Prostate gland (tissue), 2 donors: ENCODE measurements around the gene NYNRIN. TPM values are rescaled to one million over a fixed set of nuclear protein-coding genes. Genes with fewer than 3 reads are reported as not detected.

Experiments
- DNase-seq: peaks from one replicate; pipeline ENCODE4 v3.0.0-alpha.2; 2019; ENCODE audit warnings: low spot score
- H3K27ac ChIP-seq, 2 donors: fragments of 200-600 bp; sonication (generic); 2 replicates each; pipeline ENCODE4 v1.5.1; 2017 to 2019
- H3K27me3 ChIP-seq: fragments of 200-600 bp; sonication (generic); replicated peaks from 2 replicates; pipeline ENCODE4 v1.5.1; 2019; ENCODE audit not compliant: insufficient read depth
- H3K36me3 ChIP-seq, 2 donors: fragments of 200-600 bp; sonication (generic); 1 replicate in 1 of 2; 2 replicates in 1 of 2; pipeline versions ENCODE4 v1.5.1 to v1.8.1; 2017 to 2019
- H3K4me1 ChIP-seq: fragments of 200-600 bp; sonication (generic); replicated peaks from 2 replicates; pipeline ENCODE4 v1.5.1; 2019
- H3K4me3 ChIP-seq, 2 donors: fragments of 200-600 bp; sonication (generic); 2 replicates each; pipeline ENCODE4 v1.5.1; 2017 to 2019
- H3K9me3 ChIP-seq: fragments of 200-600 bp; sonication (generic); 2 replicates; pipeline ENCODE4 v1.5.1; 2017
- CTCF ChIP-seq, 4 experiments: fragments of 200-600 bp in 2 of 4; fragments of 450-650 bp in 2 of 4; sonication (generic) in 2 of 4; IDR thresholded peaks; 1 replicate in 3 of 4; 2 replicates in 1 of 4; pipeline ENCODE4 v1.5.1; 2016 to 2019; ENCODE audit warnings: antibody characterized with exemption in 4 of 4, mild to moderate bottlenecking in 2 of 4, moderate library complexity in 2 of 4
- POLR2A ChIP-seq: fragments of 450-650 bp; IDR thresholded peaks from one replicate; pipeline ENCODE4 v1.6.1; 2016; ENCODE audit warnings: antibody characterized with exemption, mild to moderate bottlenecking
- POLR2AphosphoS5 ChIP-seq: sonication (generic); formaldehyde crosslinking; IDR thresholded peaks from one replicate; pipeline ENCODE4 v1.6.1; 2017; ENCODE audit warnings: antibody characterized with exemption
- WGBS: methylation state at CpG from one replicate; pipeline ENCODE4 v1.1.5; 2018; 5-methylcytosine and 5-hydroxymethylcytosine counted together
- intact Hi-C: fragments of 100-400 bp; cut with DNase I; formaldehyde crosslinking; loops from one replicate; pipeline ENCODE4 v1.14.2; 2022
- total RNA-seq, 2 donors: library from RNA; depleted of rRNA; stranded (reverse); fragments of >200 nt; gene quantifications; one replicate each; pipeline ENCODE4 v1.1.0, GENCODE V29; 2016

The NYNRIN gene
- total RNA-seq, 2 donors from 2014 or later: 10.5 to 26.5 TPM

DNA sequence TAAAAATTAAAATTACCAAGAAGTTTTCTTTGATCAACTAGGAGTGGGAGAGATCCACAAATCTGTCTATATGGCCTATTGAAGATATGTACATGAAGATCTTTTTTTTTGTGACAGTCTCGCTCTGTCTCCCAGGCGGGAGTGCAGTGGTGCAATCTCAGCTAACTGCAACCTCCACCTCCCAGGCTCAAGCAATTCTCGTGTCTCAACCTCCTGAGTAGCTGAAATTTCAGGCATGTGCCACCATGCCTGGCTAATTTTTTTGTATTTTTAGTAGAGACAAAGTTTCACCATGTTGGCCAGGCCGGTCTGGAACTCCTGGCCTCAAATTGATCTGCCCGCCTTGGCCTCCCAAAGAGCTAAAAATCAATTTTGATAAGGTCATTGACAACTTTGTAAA is 35.4 kb upstream of the NYNRIN start:
- no peak for DNase-seq
- TF ChIP-seq CTCF (IDR thresholded peaks at IDR 0.05): no peak
- TF ChIP-seq POLR2A: no peak
- no peak for TF ChIP-seq POLR2AphosphoS5
- Histone ChIP-seq H3K4me1 (no peaks in the 10 kb centered on the region), H3K27me3 (no peaks in the 10 kb centered on the region), H3K9me3 (no peaks in the 10 kb centered on the region), H3K4me3 (no peak overlapping the region), H3K36me3 (no peaks in the 10 kb centered on the region), H3K27ac (no peak overlapping the region)
- intact Hi-C loops: no loop called here
- 86% methylated on average over 5 of the region's 5 CpGs for WGBS

GRCh38 chr14:24364841-24365240 is 34.0 kb upstream of the NYNRIN start:
- H3K27ac ChIP-seq: peak overlapping the region; percentile 85 to 92
- H3K27me3 ChIP-seq: no peaks in the 10 kb centered on the region
- 75% methylated on average over 1 of the region's 1 CpG for WGBS
- TF ChIP-seq CTCF (IDR thresholded peaks at IDR 0.05): no peak
- TF ChIP-seq POLR2A: no peak
- no peak for TF ChIP-seq POLR2AphosphoS5
- no peaks in the 10 kb centered on the region for H3K36me3 ChIP-seq
- intact Hi-C loops: loop anchor here (1.0 kb wide), 1 partner anchor 66 kb away; no protein-coding TSS in a partner anchor
- H3K4me3 ChIP-seq: no peak overlapping the region
- no peaks in the 10 kb centered on the region for H3K4me1 ChIP-seq
- DNase-seq: no peak
- no peaks in the 10 kb centered on the region for H3K9me3 ChIP-seq

DNA sequence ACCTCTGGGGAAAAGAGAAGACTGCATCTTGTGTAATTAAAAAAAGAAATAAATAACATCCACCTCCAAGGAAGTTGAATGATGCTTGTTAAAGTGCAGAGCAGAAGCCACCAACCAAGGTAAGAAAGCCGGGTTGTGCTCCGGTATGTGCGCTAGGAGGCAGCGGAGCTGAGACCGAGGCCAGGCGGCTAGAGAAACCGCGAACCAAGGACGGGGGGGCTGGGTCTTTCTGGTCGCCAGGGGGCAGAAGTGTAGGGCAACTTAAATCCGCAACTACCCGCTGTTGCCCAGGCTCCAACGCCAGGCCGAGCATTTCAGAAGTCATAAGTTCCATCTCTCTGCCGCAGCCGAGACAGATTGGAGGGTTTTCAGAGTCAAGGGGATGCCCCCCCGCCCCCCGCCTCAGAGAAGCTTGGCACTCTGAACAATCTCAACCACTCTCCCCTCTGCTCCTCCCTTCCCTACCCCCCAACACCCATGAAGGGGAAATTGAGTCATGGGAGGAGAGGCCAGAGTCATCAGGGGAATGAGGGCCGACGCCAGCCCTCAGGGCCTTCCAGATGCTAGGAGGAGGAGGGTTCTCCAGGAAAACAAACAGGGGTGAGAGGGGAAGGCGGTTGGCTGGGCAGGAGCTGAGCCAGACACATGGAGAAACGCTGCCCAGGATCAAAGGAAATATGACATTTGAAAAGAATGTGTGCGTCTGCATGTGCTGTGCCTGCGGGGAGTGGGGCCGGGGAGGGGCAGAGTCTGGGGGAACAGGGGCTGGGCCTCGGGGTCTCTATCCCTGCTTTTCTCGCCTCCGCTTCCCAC is 33.0 kb upstream of the NYNRIN start:
- intact Hi-C loops: loop anchor here (1.0 kb wide), 2 partner anchors 34 to 65 kb away; no protein-coding TSS in a partner anchor
- Histone ChIP-seq H3K4me3 (peak overlapping the region; percentile 46 to 48), H3K27me3 (no peaks in the 10 kb centered on the region), H3K4me1 (no peaks in the 10 kb centered on the region), H3K9me3 (no peaks in the 10 kb centered on the region), H3K27ac (peak overlapping the region; percentile 85 to 92), H3K36me3 (no peaks in the 10 kb centered on the region)
- DNase-seq: peak; percentile 90
- WGBS: 3% methylated on average over 26 of the region's 28 CpGs
- peak; percentile 9 for TF ChIP-seq POLR2A
- peak; percentile 52 to 98 (median 91) for TF ChIP-seq CTCF (IDR thresholded peaks at IDR 0.05)
- peak; percentile 73 for TF ChIP-seq POLR2AphosphoS5

GRCh38 chr14:24366413-24366720 is 32.4 kb upstream of the NYNRIN start:
- intact Hi-C loops: loop anchor here (1.0 kb wide), 1 partner anchor 34 kb away; no protein-coding TSS in a partner anchor
- Histone ChIP-seq H3K27ac (peak overlapping the region; percentile 85 to 92), H3K4me1 (no peaks in the 10 kb centered on the region), H3K9me3 (no peaks in the 10 kb centered on the region), H3K27me3 (no peaks in the 10 kb centered on the region), H3K36me3 (no peaks in the 10 kb centered on the region), H3K4me3 (peak overlapping the region; percentile 46 to 48)
- TF ChIP-seq CTCF (IDR thresholded peaks at IDR 0.05): no peak
- peak; percentile 60 for TF ChIP-seq POLR2A
- 0% methylated on average over 16 of the region's 16 CpGs for WGBS
- DNase-seq: no peak
